Esophagus muscularis mucosa (tissue), 4 donors: ENCODE measurements around the gene ATP6V0C. TPM values are rescaled to one million over a fixed set of nuclear protein-coding genes. Genes with fewer than 3 reads are reported as not detected.

Experiments
- DNase-seq: peaks from one replicate; pipeline ENCODE4 v3.0.0-alpha.2; 2017; ENCODE audit errors: extremely low spot score
- H3K27ac ChIP-seq, 4 donors: fragments of 200-600 bp; sonication (generic); replicated peaks in 1 of 4; 1 replicate in 3 of 4; 2 replicates in 1 of 4; pipeline ENCODE4 v1.5.1; 2016 to 2019; ENCODE audit warnings: mild to moderate bottlenecking in 1 of 4
- H3K27me3 ChIP-seq, 4 donors: fragments of 200-600 bp; sonication (generic); one replicate each; pipeline versions ENCODE4 v1.5.1 to v1.6.0; 2016 to 2019
- H3K36me3 ChIP-seq, 4 donors: fragments of 200-600 bp; sonication (generic); one replicate each; pipeline ENCODE4 v1.5.1; 2016 to 2019
- H3K4me1 ChIP-seq, 4 donors: fragments of 200-600 bp; sonication (generic); one replicate each; pipeline ENCODE4 v1.5.1; 2016 to 2019
- H3K4me3 ChIP-seq, 4 donors: fragments of 200-600 bp; sonication (generic); 1 replicate in 2 of 4; 2 replicates in 2 of 4; pipeline ENCODE4 v1.5.1; 2016 to 2019; ENCODE audit warnings: mild to moderate bottlenecking in 4 of 4, moderate library complexity in 1 of 4
- H3K9me3 ChIP-seq, 4 donors: fragments of 200-600 bp; sonication (generic); 1 replicate in 3 of 4; 2 replicates in 1 of 4; pipeline ENCODE4 v1.5.1; 2016 to 2019
- EP300 ChIP-seq: sonication (generic); formaldehyde crosslinking; IDR thresholded peaks from one replicate; pipeline ENCODE4 v1.6.1; 2017; ENCODE audit warnings: antibody characterized with exemption
- POLR2A ChIP-seq: fragments of 450-650 bp; IDR thresholded peaks from one replicate; pipeline ENCODE4 v1.6.1; 2017; ENCODE audit warnings: antibody characterized with exemption, moderate library complexity, mild to moderate bottlenecking, low read depth
- POLR2AphosphoS5 ChIP-seq, 2 donors: sonication (generic); formaldehyde crosslinking; IDR thresholded peaks; one replicate each; pipeline ENCODE4 v1.6.1; 2017; ENCODE audit warnings: antibody characterized with exemption in 2 of 2
- WGBS: methylation state at CpG from one replicate; pipeline ENCODE4 v1.1.5; 2018; 5-methylcytosine and 5-hydroxymethylcytosine counted together
- intact Hi-C: fragments of 100-400 bp; cut with DNase I; formaldehyde crosslinking; loops from one replicate; pipeline ENCODE4 v1.15.1; 2023
- total RNA-seq, 4 donors: library from RNA; depleted of rRNA; stranded (reverse); fragments of >200 nt; gene quantifications; one replicate each; pipeline versions ENCODE4 v1.1.0 to v1.2.1, GENCODE V29; 2016
- TF ChIP-seq, protein P1 (sequence below), 3 experiments: fragments of 200-600 bp in 2 of 3; fragments of 450-650 bp in 1 of 3; sonication (generic) in 2 of 3; IDR thresholded peaks; one replicate each; pipeline ENCODE4 v1.5.1; 2017 to 2019; ENCODE audit warnings: antibody characterized with exemption in 3 of 3, mild to moderate bottlenecking in 2 of 3, moderate library complexity in 1 of 3

ATP6V0C gene
- total RNA-seq, 4 donors from 2014 or later, result 42.8 to 85.0 (median 69.0) TPM

DNA sequence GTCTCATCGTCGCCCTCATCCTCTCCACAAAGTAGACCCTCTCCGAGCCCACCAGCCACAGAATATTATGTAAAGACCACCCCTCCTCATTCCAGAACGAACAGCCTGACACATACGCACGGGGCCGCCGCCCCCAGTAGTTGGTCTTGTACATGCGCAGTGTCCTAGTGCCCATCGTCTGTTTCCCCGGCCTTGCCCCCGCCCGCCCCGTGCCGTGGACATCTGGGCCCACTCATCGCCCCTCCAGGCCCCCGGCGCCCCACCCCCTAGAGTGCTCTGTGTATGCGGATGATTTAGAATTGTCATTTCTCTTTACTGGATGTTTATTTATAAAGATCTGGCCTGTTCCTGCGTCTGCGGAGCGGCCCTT, 5.9 kb downstream of the ATP6V0C start:
- peaks cover 0 to 37% (median 33%) of the 10 kb centered on the region in 4 donors for H3K36me3 ChIP-seq
- intact Hi-C loops, result no loop called here
- TF ChIP-seq POLR2AphosphoS5 (IDR thresholded peaks at IDR 0.05) (no peak), POLR2A (no peak), EP300 (no peak)
- TF ChIP-seq, protein P1, sequence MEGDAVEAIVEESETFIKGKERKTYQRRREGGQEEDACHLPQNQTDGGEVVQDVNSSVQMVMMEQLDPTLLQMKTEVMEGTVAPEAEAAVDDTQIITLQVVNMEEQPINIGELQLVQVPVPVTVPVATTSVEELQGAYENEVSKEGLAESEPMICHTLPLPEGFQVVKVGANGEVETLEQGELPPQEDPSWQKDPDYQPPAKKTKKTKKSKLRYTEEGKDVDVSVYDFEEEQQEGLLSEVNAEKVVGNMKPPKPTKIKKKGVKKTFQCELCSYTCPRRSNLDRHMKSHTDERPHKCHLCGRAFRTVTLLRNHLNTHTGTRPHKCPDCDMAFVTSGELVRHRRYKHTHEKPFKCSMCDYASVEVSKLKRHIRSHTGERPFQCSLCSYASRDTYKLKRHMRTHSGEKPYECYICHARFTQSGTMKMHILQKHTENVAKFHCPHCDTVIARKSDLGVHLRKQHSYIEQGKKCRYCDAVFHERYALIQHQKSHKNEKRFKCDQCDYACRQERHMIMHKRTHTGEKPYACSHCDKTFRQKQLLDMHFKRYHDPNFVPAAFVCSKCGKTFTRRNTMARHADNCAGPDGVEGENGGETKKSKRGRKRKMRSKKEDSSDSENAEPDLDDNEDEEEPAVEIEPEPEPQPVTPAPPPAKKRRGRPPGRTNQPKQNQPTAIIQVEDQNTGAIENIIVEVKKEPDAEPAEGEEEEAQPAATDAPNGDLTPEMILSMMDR (IDR thresholded peaks at IDR 0.05), result no peak
- no peaks in the 10 kb centered on the region for H3K9me3 ChIP-seq
- peaks cover 61 to 68% (median 65%) of the 10 kb centered on the region in 4 donors for H3K4me1 ChIP-seq
- peak overlapping the region; percentile 65 to 87 (median 73) for H3K4me3 ChIP-seq
- H3K27ac ChIP-seq, result peak overlapping the region; percentile 92 to 100 (median 98)
- 45% methylated on average over 21 of the region's 22 CpGs for WGBS
- H3K27me3 ChIP-seq, result peaks cover 0 to 2% (median 0%) of the 10 kb centered on the region in 4 donors
- DNase-seq, result no peak

DNA sequence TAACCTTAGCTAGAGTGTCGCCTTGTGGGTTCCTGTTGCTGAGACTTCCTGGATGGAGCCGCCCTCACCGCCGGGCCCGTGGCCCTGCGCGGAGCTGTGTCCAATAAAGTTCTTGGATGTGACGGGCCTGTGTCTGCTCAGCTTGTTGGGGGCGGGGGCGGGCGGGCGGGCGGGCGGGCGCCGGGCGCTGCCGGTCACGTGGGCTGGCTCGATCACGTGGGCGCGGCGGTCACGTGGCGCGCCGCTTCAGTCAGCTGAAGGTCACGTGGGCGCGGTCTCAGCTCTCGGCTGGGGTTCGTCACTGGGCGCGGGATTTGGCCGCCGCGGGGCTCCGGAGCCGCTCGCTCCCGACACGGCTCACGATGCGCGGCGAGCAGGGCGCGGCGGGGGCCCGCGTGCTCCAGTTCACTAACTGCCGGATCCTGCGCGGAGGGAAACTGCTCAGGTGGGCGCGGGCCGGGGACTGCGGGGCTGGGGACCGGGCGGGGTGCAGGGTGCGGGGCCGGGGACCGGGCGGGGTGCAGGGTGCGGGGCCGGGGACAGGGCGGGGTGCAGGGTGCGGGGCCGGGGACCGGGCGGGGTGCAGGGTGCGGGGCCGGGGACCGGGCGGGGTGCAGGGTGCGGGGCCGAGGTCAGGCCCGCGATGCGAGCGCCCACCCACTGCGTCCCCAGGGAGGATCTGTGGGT, 6.5 kb downstream of the ATP6V0C start, which contains the start of gene AMDHD2:
AMDHD2 (plus strand) TSS at position 275 of the 687 bp plus-strand sequence; CDS start at position 363, 88 bp downstream.
- Histone ChIP-seq H3K4me1 (peaks cover 55 to 63% (median 60%) of the 10 kb centered on the region in 4 donors), H3K27me3 (no peaks in the 10 kb centered on the region), H3K36me3 (peaks cover 0 to 43% (median 38%) of the 10 kb centered on the region in 4 donors), H3K27ac (peak within 1 kb of the TSS; percentile 92 to 100 (median 98)), H3K9me3 (no peaks in the 10 kb centered on the region), H3K4me3 (peak within 1 kb of the TSS; percentile 65 to 87 (median 73))
- peak; percentile 98 for DNase-seq
- WGBS, result 0% methylated on average over 32 of the region's 83 CpGs
- intact Hi-C loops, result no loop called here
- no peak for TF ChIP-seq POLR2A
- TF ChIP-seq POLR2AphosphoS5 (IDR thresholded peaks at IDR 0.05), result peak; percentile 83 to 93

DNA sequence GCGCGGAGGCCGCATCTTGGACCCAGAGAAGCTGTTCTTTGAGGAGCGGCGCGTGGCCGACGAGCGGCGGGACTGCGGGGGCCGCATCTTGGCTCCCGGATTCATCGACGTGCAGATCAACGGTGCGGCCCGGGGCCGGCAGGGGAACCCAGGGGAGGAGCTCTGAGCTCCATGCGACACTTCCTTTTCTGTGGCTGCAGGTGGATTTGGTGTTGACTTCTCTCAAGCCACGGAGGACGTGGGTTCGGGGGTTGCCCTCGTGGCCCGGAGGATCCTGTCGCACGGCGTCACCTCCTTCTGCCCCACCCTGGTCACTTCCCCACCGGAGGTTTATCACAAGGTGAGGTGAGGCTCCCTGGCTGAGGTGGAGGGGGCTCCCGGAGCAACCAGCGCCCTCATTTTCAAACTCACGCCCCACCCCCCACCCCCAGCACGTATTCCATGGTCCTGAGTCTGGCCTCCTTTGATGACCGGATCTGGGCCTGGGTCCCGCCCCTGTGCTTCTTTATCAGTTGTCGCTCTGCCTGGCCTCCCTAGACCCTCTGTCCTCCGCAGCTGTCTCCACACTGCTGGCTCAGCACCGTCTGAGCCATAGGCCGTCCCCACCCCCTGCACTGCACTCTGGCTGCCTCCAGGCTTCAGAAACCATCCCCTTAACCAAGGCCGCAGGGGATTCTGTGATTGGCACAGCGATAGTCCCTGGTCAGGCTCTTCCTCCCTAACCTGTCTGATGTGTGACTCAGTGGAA, 7.2 kb downstream of the ATP6V0C start:
- H3K9me3 ChIP-seq, result no peaks in the 10 kb centered on the region
- H3K27me3 ChIP-seq, result no peaks in the 10 kb centered on the region
- H3K36me3 ChIP-seq, result peaks cover 0 to 50% (median 45%) of the 10 kb centered on the region in 4 donors
- intact Hi-C loops, result no loop called here
- no peak for DNase-seq
- H3K4me3 ChIP-seq, result peak overlapping the region; percentile 65 to 87 (median 73)
- H3K4me1 ChIP-seq, result peaks cover 48 to 56% (median 54%) of the 10 kb centered on the region in 4 donors
- peak overlapping the region; percentile 92 to 100 (median 98) for H3K27ac ChIP-seq
- TF ChIP-seq, protein P1 (IDR thresholded peaks at IDR 0.05), result no peak
- no peak for TF ChIP-seq POLR2AphosphoS5 (IDR thresholded peaks at IDR 0.05)
- no peak for TF ChIP-seq EP300
- no peak for TF ChIP-seq POLR2A
- 25% methylated on average over 29 of the region's 41 CpGs for WGBS

DNA sequence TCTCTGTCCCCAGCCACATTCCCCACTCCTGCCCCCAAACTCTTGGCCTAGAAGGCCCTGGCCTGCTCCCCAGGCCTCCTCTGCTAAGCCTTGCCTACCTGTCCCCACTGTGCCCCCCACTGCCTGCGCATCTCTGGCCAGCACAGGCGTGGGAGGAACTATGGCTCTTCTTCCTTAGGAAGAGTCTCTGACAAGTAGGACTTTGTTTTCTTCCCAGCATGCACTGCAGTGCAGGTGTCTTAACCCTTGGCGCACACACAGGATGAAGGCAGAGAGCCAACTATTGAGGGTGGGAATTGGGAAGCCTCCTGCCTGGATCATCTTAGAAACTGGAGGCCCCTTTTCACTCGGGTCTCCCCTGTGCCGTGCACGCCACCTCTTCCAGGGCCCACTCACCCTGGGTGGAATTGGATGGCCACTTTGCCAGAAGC, 10.1 kb downstream of the ATP6V0C start:
- Histone ChIP-seq H3K9me3 (no peaks in the 10 kb centered on the region), H3K27ac (no peak overlapping the region), H3K36me3 (peaks cover 11 to 79% (median 73%) of the 10 kb centered on the region in 4 donors), H3K4me1 (peaks cover 20 to 28% (median 26%) of the 10 kb centered on the region in 4 donors), H3K27me3 (no peaks in the 10 kb centered on the region), H3K4me3 (no peak overlapping the region)
- DNase-seq, result no peak
- intact Hi-C loops, result no loop called here
- WGBS, result 83% methylated on average over 6 of the region's 6 CpGs
- TF ChIP-seq POLR2AphosphoS5 (IDR thresholded peaks at IDR 0.05) (no peak), POLR2A (no peak), EP300 (no peak)
- TF ChIP-seq, protein P1 (IDR thresholded peaks at IDR 0.05), result no peak
